Occipital lobe (tissue), 2 donors: ENCODE results near the gene PALD1. TPM values are rescaled to one million over a fixed set of nuclear protein-coding genes. Genes with fewer than 3 reads are reported as not detected.

Source experiments
- DNase-seq: peaks from one replicate; lab custom pipeline; 2025; lab: John Stamatoyannopoulos, UW
- total RNA-seq: library from RNA; depleted of rRNA; stranded (reverse); fragments of >200 nt; gene quantifications from one replicate; pipeline ENCODE4 v1.2.3, GENCODE V29; 2014

The PALD1 gene
- total RNA-seq = 8.9 TPM

DNA sequence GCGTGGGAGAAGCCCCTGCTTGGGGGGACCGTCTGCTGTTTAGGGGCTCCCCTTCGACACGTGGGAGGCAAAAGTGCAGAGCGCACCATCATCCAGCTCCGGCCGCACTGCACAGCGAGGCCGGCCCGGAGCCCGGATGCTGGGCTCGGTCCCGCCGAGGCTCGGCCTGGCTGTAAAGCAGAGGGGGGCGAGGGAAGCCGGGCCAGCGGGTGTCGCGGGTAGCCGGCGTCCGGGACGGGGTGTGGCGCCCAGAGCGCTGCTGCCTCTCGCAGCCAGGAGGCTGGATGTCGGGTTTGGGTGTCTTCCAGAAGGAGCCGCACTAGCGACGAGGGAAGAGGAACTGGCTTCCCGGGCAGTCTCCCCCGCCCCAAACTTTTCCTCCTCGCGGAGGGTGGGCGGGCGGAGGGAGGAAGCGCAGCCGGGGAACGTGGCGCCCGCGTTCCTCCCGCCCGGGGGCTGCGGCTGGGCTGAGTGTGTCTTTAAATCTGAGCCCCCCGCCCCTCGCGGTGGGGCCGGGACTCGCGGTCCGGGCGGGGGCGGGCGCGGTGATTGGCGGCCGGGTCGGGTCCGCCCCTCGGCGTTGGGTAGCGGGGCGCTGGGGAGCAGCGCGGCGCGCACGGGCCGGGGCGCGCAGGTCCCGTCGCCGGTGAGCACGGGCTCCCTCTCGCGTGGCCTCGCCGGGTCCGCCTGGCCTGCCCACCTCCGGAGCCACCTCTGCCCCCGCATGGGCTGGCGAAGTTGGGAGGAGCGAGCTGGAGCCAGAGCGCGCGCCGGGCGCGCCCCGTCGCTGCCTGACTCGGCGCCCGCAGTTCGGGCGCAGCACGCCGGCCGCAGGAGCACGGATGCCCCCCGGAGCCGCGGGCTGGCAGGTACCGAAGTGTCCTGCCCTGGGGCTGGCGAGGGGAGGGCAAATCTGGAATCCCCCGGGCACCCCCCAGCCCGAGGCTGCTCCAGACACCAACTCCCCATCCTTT lies at the start of gene PALD1:
Gene PALD1 (plus strand): TSS at position 577 of the 974 bp plus-strand sequence. CDS start 47,185 bp downstream, outside the sequence.
- DNase-seq = no peak

GRCh38 chr10:70430493-70431445 lies 47.8 kb upstream of the PALD1 start:
- no peak for DNase-seq

DNA sequence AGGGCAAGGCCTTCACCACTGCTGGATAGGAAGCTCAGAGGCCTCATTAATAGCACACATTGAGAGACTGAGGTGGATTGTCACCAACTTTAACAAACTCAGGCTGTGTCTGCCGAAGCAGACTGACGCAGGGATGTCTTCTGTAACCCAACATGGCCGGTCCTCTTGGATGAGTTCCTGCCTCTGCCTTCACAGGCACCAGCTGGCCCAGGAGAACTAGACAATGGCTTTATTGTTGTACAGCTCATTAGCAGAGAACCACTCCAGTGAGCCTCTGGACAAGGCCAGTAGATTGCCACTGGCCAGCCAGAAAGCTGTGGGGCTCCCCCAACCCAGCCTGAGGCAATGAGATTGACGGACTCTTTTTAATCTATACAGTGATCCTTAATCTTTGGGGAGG lies 46.5 kb upstream of the PALD1 start:
- peak; percentile 61 for DNase-seq

DNA sequence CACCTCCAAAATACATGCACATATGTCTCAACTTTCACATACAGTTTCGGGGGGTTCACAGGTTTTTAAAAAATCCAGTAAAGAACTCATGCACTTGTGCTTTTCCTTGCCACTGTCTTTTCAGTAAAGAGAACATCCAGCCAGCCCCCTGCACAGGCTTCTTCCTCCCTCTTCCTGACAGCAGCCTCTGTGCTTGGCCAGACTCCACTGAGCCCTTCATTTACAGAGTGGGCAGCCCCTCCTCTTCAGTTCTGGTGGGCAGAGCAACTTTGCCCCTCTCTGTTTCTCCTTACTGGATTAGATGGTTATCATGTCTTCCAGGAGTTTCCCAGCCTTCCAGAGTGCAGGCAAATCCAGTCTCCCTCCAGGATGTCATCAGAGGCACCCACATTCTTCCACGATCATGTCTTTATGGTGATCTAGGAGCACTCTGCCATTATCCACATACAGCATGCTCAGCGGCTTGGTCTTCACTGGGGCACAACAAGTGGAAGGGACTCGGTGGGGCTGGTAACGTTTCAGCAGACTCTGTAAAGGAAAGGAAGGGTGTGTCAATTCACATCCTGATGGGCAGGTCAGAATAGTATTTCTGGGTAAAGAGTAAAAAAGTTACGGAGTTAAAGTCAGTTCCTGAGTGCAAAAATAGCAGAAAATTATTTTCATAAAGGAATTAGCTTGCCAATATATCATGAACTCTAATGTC lies 45.9 kb upstream of the PALD1 start:
- no peak for DNase-seq

DNA sequence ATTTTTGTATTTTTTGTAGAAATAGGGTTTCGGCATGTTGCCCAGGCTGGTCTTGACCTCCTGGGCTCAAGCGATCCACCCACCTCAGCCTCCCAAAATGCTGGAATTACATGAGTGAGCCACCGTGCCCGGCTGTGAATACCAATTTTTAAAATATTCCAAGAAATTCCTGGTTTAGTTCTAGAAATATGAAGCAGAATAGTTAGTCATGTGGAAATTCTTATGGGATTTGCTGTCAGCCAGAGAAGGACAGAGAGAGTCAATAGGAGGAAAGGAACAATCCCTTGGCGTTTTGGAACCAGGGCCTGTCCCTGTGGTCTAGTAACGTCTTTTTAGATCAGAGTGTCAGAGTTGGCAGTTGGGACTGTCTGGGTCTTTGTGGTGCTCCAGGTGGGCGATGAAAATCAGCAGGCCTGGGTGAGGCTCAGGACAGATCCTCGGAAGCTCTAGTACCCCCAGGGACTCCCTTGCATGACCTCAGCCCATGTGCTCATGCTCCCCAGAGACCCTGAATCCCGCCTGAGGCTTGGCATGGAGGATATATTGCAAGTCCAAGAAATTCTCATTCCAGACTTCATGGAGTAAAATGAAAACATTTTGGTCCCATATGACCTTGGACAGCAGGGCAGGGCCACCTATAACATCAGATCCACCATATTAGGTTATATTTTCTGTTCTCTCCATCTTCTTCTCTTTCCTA lies 44.8 kb upstream of the PALD1 start:
- no peak for DNase-seq

DNA sequence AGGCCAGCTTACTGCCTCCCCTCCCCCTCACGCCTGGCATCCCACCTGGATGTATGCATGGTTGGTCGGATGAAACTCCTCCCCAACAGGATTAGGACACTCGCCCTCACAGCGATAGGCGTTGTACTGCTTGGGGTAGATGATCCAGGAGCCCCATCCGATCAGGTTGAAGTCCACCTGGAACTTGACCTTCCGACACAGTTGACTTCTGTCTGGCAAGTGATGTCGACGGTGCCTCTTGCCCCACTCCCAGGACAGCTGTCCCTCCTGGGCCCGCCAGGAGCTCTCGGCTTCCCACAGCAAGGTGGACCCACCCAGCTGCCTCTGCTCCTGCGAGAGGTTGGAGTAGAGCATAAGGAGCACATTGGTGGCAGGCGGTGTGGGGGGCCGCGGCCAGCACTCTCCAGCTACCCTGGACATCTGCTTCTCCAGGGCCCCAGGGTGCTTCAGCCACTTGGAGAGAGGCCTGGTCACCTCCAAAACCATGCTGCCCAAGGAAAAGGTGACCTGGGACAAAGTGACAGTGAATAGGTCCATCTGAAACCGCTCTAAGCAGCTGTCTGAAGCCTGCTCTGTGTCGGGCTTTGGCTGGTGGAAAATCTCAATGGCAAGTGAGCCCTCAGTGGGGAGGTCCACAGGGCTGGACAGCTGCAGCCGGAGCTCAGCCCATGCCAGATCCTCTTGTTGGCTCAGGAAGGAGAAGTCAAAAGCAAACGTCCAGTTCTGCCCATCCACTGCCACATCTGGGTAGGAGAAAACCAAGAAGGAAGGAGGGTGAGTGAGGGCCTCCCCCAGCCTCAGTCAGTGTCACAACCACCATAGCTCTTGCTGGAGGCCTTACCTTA lies 43.1 kb upstream of the PALD1 start:
- DNase-seq = no peak

DNA sequence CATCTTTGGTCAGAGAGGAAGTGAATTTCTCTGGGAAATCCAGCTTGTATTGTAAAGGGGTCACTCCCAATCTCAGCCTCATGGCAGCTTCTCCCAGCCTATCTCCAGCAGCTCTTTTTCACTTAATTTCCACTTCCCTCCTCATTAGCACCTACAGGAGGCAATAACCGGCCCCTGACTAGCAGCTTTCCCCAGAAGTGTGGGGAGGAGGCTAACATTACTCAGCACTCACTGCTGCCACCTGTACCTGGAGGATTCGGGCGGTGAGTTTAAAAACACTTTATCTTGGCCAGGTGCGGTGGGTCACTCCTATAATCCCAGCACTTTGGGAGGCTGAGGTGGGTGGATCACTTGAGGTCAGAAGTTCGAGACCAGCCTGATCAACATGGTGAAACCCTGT lies 40.8 kb upstream of the PALD1 start:
- DNase-seq = no peak

GRCh38 chr10:70440296-70441160 lies 38.0 kb upstream of the PALD1 start:
- no peak for DNase-seq

GRCh38 chr10:70441161-70441894 lies 37.2 kb upstream of the PALD1 start, which contains the start of gene NODAL:
TSS of gene NODAL (minus strand) at chr10:70441681. CDS start at chr10:70441667, 14 bp downstream.
- no peak for DNase-seq

GRCh38 chr10:70441895-70442309 lies 36.7 kb upstream of the PALD1 start:
- no peak for DNase-seq

- no peak for DNase-seq
Observed at GRCh38 chr10:70442332-70442988, 36.1 kb upstream of the PALD1 start.

- DNase-seq = no peak
Observed at GRCh38 chr10:70444744-70445143, 33.8 kb upstream of the PALD1 start.

DNA sequence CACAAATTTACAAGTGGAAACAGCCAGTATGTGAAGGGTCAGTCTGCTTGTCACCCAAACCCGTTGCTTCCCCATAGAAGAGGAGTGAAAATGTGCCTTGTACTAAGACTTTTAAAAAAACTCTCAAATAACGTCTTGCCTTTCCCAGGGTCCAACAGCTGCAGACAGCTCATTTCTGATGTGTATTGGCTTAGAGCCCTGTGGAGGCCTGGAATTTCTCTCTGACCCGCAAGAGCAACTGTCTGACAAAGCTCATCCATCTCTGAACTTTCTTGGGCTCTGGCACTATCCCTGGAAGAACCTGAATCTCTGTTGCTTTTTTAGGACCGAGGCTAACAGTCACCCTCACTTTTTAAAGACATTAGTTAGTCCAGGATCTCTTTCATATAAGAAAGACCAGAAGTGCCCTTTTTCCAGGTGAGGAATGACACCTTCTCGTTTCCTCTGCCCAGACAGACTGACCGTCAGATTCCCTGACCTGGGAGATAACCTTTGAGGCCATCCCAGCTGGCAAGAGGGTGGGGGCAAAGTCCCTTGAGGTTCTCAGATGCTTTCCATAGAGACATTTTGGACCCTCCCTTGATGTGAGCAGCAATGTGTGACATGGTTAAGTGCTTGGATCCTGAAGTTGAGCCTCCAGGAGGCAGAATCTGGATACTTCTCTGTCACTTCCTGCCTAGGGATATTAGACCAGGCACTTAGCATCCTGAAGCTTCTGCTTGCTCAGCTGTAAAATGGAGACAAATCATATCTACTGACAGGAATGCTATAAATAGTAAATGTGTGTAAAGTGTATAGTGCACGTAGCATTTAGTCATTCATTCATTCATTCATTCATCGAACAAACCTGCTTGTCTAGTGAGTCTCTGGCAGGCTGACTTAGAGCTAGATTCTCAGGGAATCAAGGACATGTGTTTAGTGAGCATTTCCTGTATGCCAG lies 32.6 kb upstream of the PALD1 start:
- DNase-seq = no peak

DNA sequence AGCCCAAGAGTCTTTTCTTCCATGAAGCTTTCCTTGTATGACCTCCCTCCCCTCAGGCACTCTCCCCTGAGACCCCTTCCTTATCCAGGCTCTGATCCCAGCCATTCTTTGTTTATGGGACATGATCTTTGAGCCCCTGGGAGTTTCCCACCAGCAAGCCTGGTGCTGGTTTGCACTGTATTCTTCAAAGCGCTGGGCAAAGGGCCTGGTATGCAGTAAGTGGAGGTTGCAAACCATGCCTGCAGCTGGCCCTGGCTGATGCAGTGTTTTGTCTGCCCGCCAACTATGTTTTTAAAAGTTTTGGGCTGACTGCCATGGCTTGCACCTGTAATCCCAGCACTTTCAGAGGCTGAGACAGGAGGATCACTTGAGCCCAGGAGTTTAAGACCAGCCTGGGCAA lies 30.3 kb upstream of the PALD1 start:
- DNase-seq = no peak

- DNase-seq = no peak
Observed at GRCh38 chr10:70455213-70455630, 23.3 kb upstream of the PALD1 start.

DNA sequence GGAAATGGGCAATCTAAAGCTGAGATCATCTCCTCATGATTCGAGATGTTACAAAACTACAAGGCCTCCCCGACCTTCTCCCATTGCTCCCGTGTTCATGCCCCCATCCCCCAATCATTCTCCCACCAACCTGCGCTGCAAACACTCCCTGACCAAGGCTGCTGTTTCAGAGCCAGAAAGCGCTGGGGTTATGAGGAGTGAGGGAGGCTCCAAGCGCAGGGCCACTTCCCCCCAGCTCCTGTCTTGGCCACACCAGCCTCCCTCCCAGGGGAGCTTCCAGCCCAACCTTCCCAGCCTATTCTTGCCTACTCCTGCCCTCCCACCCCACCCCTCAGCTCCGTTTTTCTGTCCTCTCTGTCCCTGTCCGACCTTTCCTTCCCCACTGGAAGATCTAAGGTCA lies 22.4 kb upstream of the PALD1 start:
- no peak for DNase-seq
